ENCODE measurements around the gene DCTN3. TPM values are rescaled to one million over a fixed set of nuclear protein-coding genes. Genes with fewer than 3 reads are reported as not detected.

Gene DCTN3
- total RNA-seq, 1 experiment from 2014 or later = 105 TPM

GRCh38 chr9:34623374-34624235 is 3.3 kb upstream of the DCTN3 start:
- DNase-seq (ENCODE audit: low read depth) = no peak

- no peak for DNase-seq (ENCODE audit: low read depth)
These were observed 5.2 kb downstream of the DCTN3 start for GRCh38 chr9:34615132-34615531.

GRCh38 chr9:34612788-34613390 is 7.4 kb downstream of the DCTN3 start:
- DNase-seq (ENCODE audit: low read depth) = peak; percentile 75

- DNase-seq (ENCODE audit: low read depth) = peak; percentile 83
These were observed 8.2 kb downstream of the DCTN3 start, which contains the start of gene RPP25L for GRCh38 chr9:34611811-34612787. TSS of gene RPP25L (minus strand) at chr9:34612097. CDS start at chr9:34611296, 801 bp downstream.

- DNase-seq (ENCODE audit: low read depth) = no peak
These were observed 9.0 kb downstream of the DCTN3 start for GRCh38 chr9:34611251-34611810.

- no peak for DNase-seq (ENCODE audit: low read depth)
These were observed 9.7 kb downstream of the DCTN3 start for GRCh38 chr9:34610434-34611206.

GRCh38 chr9:34607331-34607730 is 13.0 kb downstream of the DCTN3 start:
- DNase-seq (ENCODE audit: low read depth) = no peak

GRCh38 chr9:34606905-34607304 is 13.4 kb downstream of the DCTN3 start:
- DNase-seq (ENCODE audit: low read depth) = no peak

- no peak for DNase-seq (ENCODE audit: low read depth)
These were observed 14.1 kb downstream of the DCTN3 start for GRCh38 chr9:34606190-34606589.

- peak; percentile 62 for DNase-seq (ENCODE audit: low read depth)
These were observed 16.6 kb downstream of the DCTN3 start for GRCh38 chr9:34603610-34604231.

- no peak for DNase-seq (ENCODE audit: low read depth)
These were observed 18.2 kb downstream of the DCTN3 start for GRCh38 chr9:34601937-34602573.

- no peak for DNase-seq (ENCODE audit: low read depth)
These were observed 19.4 kb downstream of the DCTN3 start for GRCh38 chr9:34600908-34601307.

GRCh38 chr9:34599546-34599945 is 20.7 kb downstream of the DCTN3 start:
- DNase-seq (ENCODE audit: low read depth) = peak; percentile 41

GRCh38 chr9:34594177-34594576 is 26.1 kb downstream of the DCTN3 start:
- DNase-seq (ENCODE audit: low read depth) = no peak

GRCh38 chr9:34592895-34593601 is 27.2 kb downstream of the DCTN3 start:
- DNase-seq (ENCODE audit: low read depth) = no peak

GRCh38 chr9:34591917-34592866 is 28.1 kb downstream of the DCTN3 start:
- DNase-seq (ENCODE audit: low read depth) = no peak

GRCh38 chr9:34591248-34591916 is 28.9 kb downstream of the DCTN3 start:
- DNase-seq (ENCODE audit: low read depth) = peak; percentile 55
